Measurements from ENCODE around the gene AP2A2.

DNA sequence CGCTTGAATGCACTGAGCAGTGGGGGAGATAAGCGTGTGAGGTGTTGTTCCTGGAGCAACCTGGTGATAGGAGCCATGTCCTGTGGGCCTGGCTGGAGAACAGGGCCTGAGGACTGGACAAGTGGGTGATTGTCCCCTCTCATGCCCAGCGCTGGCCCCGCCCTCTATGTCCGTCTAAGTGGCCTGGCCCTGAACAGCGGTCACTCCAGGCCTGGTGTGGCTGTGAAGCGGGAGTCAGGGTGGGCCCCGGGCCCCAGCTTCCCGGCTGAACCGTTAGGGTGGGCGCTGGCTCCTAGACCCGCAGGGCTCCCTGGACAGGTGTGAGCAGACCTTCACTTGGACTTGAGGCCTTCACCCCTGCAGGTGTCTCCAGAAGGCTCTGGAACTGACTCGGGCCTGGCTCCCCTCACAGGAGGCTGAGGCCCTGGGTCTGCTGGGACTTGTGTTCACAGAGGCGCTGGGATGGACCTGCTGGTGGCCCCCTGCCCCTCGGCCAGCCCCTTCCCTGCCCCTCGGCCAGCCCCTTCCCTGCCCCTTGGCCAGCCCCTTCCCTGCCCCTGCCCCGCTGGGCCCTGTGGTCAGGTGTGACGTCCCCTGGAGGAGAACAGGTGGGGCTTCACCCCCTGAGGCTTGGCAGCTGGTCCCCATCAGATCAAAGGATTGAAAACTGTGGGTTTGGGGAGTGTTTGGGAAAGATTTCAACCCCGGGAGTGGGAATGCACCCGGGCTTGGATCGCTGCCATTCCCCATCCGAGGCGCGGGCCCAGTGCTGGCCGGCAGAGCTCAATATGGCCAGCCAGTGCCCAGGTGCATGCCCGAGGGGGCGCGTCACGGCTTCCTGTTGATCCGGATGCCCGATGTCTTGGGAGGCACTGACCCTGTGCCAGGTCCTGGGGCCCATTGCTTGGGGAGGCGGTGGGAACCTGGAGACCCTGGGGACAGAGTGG, 114.1 kb downstream of the AP2A2 start:
- no peak for TF ChIP-seq RAD21 (IDR thresholded peaks at IDR 0.05; ENCODE audit: low read length)
- TF ChIP-seq, protein P1, sequence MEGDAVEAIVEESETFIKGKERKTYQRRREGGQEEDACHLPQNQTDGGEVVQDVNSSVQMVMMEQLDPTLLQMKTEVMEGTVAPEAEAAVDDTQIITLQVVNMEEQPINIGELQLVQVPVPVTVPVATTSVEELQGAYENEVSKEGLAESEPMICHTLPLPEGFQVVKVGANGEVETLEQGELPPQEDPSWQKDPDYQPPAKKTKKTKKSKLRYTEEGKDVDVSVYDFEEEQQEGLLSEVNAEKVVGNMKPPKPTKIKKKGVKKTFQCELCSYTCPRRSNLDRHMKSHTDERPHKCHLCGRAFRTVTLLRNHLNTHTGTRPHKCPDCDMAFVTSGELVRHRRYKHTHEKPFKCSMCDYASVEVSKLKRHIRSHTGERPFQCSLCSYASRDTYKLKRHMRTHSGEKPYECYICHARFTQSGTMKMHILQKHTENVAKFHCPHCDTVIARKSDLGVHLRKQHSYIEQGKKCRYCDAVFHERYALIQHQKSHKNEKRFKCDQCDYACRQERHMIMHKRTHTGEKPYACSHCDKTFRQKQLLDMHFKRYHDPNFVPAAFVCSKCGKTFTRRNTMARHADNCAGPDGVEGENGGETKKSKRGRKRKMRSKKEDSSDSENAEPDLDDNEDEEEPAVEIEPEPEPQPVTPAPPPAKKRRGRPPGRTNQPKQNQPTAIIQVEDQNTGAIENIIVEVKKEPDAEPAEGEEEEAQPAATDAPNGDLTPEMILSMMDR (conservative IDR thresholded peaks at IDR 0.05; ENCODE audit: low read depth, low read length) = no peak
- TF ChIP-seq BHLHE40 (IDR thresholded peaks at IDR 0.05; ENCODE audit: low read depth, low read length) = no peak
- no peak for TF ChIP-seq POLR2A (IDR thresholded peaks at IDR 0.05; ENCODE audit: low read depth, low read length)
- no peak for TF ChIP-seq MXI1 (IDR thresholded peaks at IDR 0.05; ENCODE audit: borderline replicate concordance, low read depth, low read length)
- no peak for TF ChIP-seq RCOR1 (IDR thresholded peaks at IDR 0.05; ENCODE audit: insufficient replicate concordance, low read length)
- TF ChIP-seq SMC3 (IDR thresholded peaks at IDR 0.05; ENCODE audit: low read depth, low read length) = no peak
- TF ChIP-seq, protein P2, sequence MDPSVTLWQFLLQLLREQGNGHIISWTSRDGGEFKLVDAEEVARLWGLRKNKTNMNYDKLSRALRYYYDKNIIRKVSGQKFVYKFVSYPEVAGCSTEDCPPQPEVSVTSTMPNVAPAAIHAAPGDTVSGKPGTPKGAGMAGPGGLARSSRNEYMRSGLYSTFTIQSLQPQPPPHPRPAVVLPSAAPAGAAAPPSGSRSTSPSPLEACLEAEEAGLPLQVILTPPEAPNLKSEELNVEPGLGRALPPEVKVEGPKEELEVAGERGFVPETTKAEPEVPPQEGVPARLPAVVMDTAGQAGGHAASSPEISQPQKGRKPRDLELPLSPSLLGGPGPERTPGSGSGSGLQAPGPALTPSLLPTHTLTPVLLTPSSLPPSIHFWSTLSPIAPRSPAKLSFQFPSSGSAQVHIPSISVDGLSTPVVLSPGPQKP (IDR thresholded peaks at IDR 0.05; ENCODE audit: borderline replicate concordance, low read depth, low read length) = no peak
- TF ChIP-seq MAZ (IDR thresholded peaks at IDR 0.05; ENCODE audit: borderline replicate concordance, low read depth, low read length) = no peak
- no peak for TF ChIP-seq RFX5 (IDR thresholded peaks at IDR 0.05; ENCODE audit: low read depth, low read length)
- no peak for TF ChIP-seq USF2 (IDR thresholded peaks at IDR 0.05; ENCODE audit: low read depth, low read length)
- no peak for TF ChIP-seq MAFK (IDR thresholded peaks at IDR 0.05; ENCODE audit: low read depth, low read length)
- TF ChIP-seq CHD1 (IDR thresholded peaks at IDR 0.05; ENCODE audit: low read depth, low read length) = no peak

All from IMR-90 (cell line).